Panc1 (cell line): ENCODE results near the gene BLTP3B. TPM values are rescaled to one million over a fixed set of nuclear protein-coding genes. Genes with fewer than 3 reads are reported as not detected.

ENCODE experiments used
- ATAC-seq: fragments of 200-7000 bp; cut with Tn5 transposase; 2 replicates; pipeline ENCODE4 v1.9.1; 2020; ENCODE audit warnings: mild to moderate bottlenecking, moderate library complexity
- BruUV-seq: library from RNA; stranded (reverse); fragments of 400-500 nt; replicated peaks from 2 replicates; lab custom pipeline; 2021; lab: Mats Ljungman, UMichigan
- CTCF ChIA-PET: fragments of 300-600 bp; sonication (Branson Sonifier 250); formaldehyde crosslinking; loops from one replicate; lab custom pipeline; 2022; ENCODE audit warnings: antibody characterized with exemption; lab: Charles Lee
- POLR2A ChIA-PET: fragments of 300-600 bp; sonication (Branson Sonifier 250); formaldehyde crosslinking; loops from one replicate; lab custom pipeline; 2022; ENCODE audit warnings: antibody characterized with exemption; lab: Charles Lee
- DNase-seq: peaks from one replicate; pipeline ENCODE4 v3.0.0-alpha.2; 2010; ENCODE audit warnings: low read depth, low spot score
- H3K27ac ChIP-seq: 2 replicates; pipeline ENCODE4 v1.5.1; 2011; ENCODE audit warnings: mild to moderate bottlenecking, low read length, inconsistent platforms
- H3K27me3 ChIP-seq: fragments of 200-500 bp; sonication (Bioruptor generic); 2 replicates; pipeline ENCODE4 v1.6.0; 2014; ENCODE audit warnings: low read length, inconsistent platforms; ENCODE audit not compliant: control insufficient read depth, insufficient read depth
- H3K36me3 ChIP-seq: fragments of 200-500 bp; sonication (Bioruptor generic); 2 replicates; pipeline ENCODE4 v1.5.1; 2014; ENCODE audit warnings: inconsistent platforms, mild to moderate bottlenecking, low read length, moderate library complexity; ENCODE audit not compliant: control insufficient read depth, insufficient read depth
- H3K4me1 ChIP-seq: 2 replicates; pipeline ENCODE4 v1.5.1; 2011; ENCODE audit warnings: inconsistent platforms, mild to moderate bottlenecking, low read length, moderate library complexity; ENCODE audit not compliant: control insufficient read depth, insufficient read depth
- H3K4me3 ChIP-seq, 2 experiments: 2 replicates each; pipeline ENCODE4 v1.5.1; 2011 to 2012; ENCODE audit warnings: low read depth in 2 of 2, low read length in 2 of 2, mild to moderate bottlenecking in 2 of 2, inconsistent platforms in 1 of 2, moderate library complexity in 1 of 2
- H3K9me3 ChIP-seq: fragments of 200-500 bp; sonication (Bioruptor generic); 2 replicates; pipeline ENCODE4 v1.5.1; 2014; ENCODE audit warnings: low read depth, mild to moderate bottlenecking, inconsistent platforms, low read length, moderate library complexity; ENCODE audit not compliant: control insufficient read depth, insufficient read depth
- CTCF ChIP-seq: fragments of 450-650 bp; IDR thresholded peaks from 2 replicates; pipeline ENCODE4 v1.5.1; 2017; ENCODE audit warnings: mild to moderate bottlenecking
- POLR2AphosphoS5 ChIP-seq: IDR thresholded peaks from 2 replicates; pipeline ENCODE4 v1.6.1; 2012; ENCODE audit warnings: mild to moderate bottlenecking, low read depth, low read length, moderate library complexity
- REST ChIP-seq, 2 experiments: IDR thresholded peaks; 2 replicates each; pipeline ENCODE4 v1.6.1; 2011 to 2012; ENCODE audit warnings: low read depth in 2 of 2, control low read depth in 1 of 2, low read length in 1 of 2, mild to moderate bottlenecking in 1 of 2, moderate library complexity in 1 of 2; ENCODE audit not compliant: insufficient read depth in 1 of 2
- SIN3A ChIP-seq: IDR thresholded peaks from 2 replicates; pipeline ENCODE4 v1.6.1; 2012; ENCODE audit warnings: low read depth, mild to moderate bottlenecking, low read length, moderate library complexity, borderline replicate concordance; ENCODE audit not compliant: insufficient read depth
- TCF7L2 ChIP-seq: IDR thresholded peaks from 2 replicates; pipeline ENCODE4 v1.6.1; 2011; ENCODE audit warnings: mild to moderate bottlenecking, low read depth, low read length, inconsistent platforms
- in situ Hi-C: cut with HindIII; loops from 2 replicates; pipeline ENCODE4 v1.10.0; 2016; ENCODE audit warnings: low sequenced_read_pairs, low pct_unique_long_range_greater_than_20kb
- intact Hi-C: fragments of 100-400 bp; cut with micrococcal nuclease; formaldehyde crosslinking; loops from one replicate; pipeline ENCODE4 v1.10.0; 2022; ENCODE audit not compliant: unreplicated experiment
- total RNA-seq: library from RNA; stranded (reverse); gene quantifications from one replicate; pipeline ENCODE4 v1.2.1, GENCODE V29; 2021; ENCODE audit not compliant: unreplicated experiment

BLTP3B gene
- total RNA-seq, 1 experiment from 2014 or later = 32.2 TPM

- TF ChIP-seq SIN3A (no peak), TCF7L2 (no peak), POLR2AphosphoS5 (no peak), CTCF (no peak), REST (IDR thresholded peaks at IDR 0.05; ENCODE audit: insufficient read depth in 1 of 2, low read depth in 2 of 2, low read length in 1 of 2) (no peak)
- H3K4me1 ChIP-seq = no peaks in the 10 kb centered on the region
- intact Hi-C loops (no loop called here), in situ Hi-C loops (no loop called here)
- no peak overlapping the region for H3K27ac ChIP-seq
- no peak overlapping the region for H3K4me3 ChIP-seq
- ChIA-PET POLR2A (no interaction called here), CTCF (no interaction called here)
- H3K9me3 ChIP-seq = no peaks in the 10 kb centered on the region
- no peaks in the 10 kb centered on the region for H3K36me3 ChIP-seq
- ATAC-seq = no peak
- H3K27me3 ChIP-seq = no peaks in the 10 kb centered on the region
- DNase-seq = no peak
- BruUV-seq = no TSS peak
These were observed 27.4 kb downstream of the BLTP3B start for GRCh38 chr12:100115291-100115690.

GRCh38 chr12:100114574-100114973, 28.1 kb downstream of the BLTP3B start:
- Histone ChIP-seq H3K9me3 (no peaks in the 10 kb centered on the region), H3K36me3 (no peaks in the 10 kb centered on the region), H3K4me3 (no peak overlapping the region), H3K27ac (no peak overlapping the region), H3K4me1 (no peaks in the 10 kb centered on the region), H3K27me3 (no peaks in the 10 kb centered on the region)
- no TSS peak for BruUV-seq
- intact Hi-C loops (no loop called here), in situ Hi-C loops (no loop called here)
- no peak for DNase-seq
- no peak for ATAC-seq
- ChIA-PET POLR2A (no interaction called here), CTCF (no interaction called here)
- TF ChIP-seq CTCF (no peak), TCF7L2 (no peak), SIN3A (no peak), POLR2AphosphoS5 (no peak), REST (IDR thresholded peaks at IDR 0.05; ENCODE audit: insufficient read depth in 1 of 2, low read depth in 2 of 2, low read length in 1 of 2) (no peak)
